SW 1271 (cell line): Measurements from ENCODE around the gene SULT1A3.
"Not testable (repeated sequence)": the region's sequence is repeated elsewhere in the genome, so short reads cannot be mapped to it uniquely, and the experiment has no call there.

Experiments used
- DNase-seq, 2 experiments: peaks; one replicate each; lab custom pipeline; 2025; lab: John Stamatoyannopoulos, UW

SULT1A3 gene

DNA sequence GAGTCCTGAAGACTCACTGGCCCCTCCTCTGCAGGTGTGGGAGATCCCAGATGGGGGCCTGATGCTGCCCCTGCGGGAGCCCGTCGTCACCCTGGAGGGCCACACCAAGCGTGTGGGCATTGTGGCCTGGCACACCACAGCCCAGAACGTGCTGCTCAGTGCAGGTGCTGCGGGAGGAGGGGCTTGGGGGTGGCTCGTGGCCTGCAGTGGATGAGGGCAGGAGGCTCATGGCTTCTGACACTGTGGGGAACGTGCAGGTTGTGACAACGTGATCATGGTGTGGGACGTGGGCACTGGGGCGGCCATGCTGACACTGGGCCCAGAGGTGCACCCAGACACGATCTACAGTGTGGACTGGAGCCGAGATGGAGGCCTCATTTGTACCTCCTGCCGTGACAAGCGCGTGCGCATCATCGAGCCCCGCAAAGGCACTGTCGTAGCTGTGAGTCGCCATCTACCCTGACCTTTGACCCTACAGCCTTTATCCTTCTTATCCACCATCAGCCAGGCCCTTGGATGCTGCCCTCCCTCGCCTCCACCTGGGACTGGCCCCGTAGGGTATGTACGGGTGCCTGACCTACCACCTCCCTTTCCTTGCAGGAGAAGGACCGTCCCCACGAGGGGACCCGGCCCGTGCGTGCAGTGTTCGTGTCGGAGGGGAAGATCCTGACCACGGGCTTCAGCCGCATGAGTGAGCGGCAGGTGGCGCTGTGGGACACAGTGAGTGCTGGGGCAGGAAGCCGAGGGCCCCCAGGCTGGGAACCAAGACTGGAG, 12.1 kb upstream of the SULT1A3 start:
- no peak for DNase-seq

DNA sequence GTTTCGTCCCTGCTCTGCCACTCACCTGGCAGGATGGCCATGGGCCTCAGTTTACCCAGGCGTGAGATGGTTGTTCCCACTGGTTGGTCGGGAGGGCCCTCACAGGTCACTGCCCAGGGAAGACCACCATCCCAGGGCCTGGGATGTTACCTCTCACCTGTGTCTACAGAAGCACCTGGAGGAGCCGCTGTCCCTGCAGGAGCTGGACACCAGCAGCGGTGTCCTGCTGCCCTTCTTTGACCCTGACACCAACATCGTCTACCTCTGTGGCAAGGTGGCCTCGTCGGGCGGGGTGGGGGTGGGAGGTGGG, 11.5 kb upstream of the SULT1A3 start:
- no peak for DNase-seq

DNA sequence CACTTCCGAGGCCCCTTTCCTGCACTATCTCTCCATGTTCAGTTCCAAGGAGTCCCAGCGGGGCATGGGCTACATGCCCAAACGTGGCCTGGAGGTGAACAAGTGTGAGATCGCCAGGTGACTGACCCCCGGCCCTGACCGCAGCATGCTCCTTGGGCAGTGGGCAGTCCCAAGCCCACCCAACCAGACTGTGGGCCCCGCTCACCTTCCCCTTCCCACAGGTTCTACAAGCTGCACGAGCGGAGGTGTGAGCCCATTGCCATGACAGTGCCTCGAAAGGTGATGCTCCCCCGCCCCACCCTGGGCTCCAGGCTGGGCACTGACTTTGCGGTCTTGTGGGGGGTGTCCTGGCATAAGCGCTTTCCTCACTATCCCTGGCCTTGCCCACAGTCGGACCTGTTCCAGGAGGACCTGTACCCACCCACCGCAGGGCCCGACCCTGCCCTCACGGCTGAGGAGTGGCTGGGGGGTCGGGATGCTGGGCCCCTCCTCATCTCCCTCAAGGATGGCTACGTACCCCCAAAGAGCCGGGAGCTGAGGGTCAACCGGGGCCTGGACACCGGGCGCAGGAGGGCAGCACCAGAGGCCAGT, 11.0 kb upstream of the SULT1A3 start:
- DNase-seq, result no peak

DNA sequence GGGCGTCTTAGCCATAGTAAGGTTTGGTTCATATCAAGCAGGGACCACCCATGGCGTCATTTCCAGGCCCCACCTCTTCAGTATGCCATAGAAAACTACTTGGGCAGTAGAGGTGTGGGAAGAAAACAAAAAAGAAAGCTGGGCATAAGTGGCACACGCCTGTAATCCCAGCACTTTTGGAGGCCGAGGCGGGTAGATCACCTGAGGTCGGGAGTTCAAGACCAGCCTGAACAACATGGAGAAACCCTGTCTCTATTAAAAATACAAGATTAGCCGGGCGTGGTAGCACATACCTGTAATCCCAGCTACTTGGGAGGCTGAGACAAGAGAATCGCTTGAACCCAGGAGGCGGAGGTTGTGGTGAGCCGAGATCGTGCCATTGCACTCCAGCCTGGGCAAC, 7.9 kb upstream of the SULT1A3 start:
- not testable (repeated sequence) for DNase-seq

DNA sequence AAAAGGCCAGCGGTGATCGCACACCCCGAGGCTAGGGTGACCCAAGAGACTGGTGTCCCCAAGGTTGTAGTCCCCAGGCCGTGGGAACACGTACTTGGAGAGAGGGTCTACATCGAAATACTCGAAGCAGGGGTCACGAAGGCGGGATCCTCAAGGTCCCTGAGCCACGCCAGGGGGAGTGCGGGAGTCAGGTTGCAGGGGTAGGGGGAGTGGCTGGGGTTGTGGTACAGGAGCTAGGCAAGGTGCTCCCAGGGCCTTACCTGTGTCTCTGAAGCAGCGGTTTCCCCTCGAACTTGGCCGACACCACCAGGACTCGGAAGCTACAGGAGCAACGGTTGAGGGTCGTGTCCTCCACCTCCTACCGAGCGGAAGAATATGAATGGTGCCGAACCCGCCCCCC, 6.0 kb upstream of the SULT1A3 start:
- not testable (repeated sequence) for DNase-seq

DNA sequence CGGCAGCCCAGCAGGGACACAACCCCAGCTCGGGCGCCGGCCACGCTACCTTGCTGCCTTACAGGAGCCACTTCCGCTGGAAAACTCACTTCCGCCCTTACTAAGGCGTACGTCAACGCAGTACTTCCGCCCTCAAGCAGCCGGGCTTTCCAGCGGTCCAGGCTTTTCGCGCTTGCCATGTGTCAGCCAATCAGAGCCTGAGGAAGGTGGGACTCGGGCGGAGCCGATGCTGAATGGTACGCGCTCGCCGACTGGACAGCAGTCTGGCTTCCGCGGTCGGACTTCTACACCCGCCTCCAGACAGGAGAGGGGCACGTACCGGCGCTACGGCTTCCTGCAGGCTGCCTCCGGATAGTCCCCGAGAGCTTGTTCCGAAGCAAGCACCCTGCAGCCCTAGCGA, 5.4 kb upstream of the SULT1A3 start, which contains the start of the genes BOLA2B and SLX1A:
Gene BOLA2B, minus strand, starts transcription at position 52 of the 400 bp plus-strand sequence. CDS start 71 bp downstream, outside the sequence.
Gene SLX1A, plus strand, starts transcription at position 261 of the 400 bp plus-strand sequence. CDS start 210 bp downstream, outside the sequence.
- DNase-seq, result not testable (repeated sequence)

DNA sequence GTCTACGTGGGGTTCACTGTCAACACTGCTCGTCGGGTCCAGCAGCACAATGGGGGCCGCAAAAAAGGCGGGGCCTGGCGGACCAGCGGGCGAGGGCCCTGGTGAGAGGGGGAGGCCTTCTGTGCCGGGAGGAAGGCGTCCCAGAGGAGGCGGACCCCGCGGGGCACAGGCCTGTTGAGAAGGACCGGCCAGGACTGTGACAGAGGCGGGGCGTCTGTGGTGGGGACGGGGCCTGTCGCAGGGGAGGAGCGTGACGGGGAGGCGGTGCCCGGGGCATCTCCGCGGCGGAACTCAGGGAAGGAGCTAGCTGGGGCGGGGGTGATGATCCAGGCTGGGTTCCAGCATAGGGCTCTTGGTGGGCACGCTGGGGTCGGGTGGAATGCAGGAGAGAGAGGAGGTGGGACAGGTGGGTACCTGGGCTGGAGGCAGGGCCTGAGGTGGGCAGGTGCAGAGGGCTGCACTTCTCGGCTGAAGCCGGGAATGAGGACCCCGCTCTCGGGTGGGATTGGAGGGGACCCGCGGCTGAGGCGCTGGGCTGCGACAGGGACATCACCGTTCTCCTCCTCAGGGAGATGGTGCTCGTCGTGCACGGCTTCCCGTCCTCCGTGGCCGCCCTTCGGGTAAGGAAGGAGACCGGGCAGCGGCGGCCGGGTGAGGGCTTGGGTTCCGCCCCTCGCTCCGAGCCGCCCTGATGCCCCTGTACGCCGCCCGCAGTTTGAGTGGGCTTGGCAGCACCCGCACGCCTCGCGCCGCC, 4.7 kb upstream of the SULT1A3 start:
- DNase-seq, result not testable (repeated sequence)

DNA sequence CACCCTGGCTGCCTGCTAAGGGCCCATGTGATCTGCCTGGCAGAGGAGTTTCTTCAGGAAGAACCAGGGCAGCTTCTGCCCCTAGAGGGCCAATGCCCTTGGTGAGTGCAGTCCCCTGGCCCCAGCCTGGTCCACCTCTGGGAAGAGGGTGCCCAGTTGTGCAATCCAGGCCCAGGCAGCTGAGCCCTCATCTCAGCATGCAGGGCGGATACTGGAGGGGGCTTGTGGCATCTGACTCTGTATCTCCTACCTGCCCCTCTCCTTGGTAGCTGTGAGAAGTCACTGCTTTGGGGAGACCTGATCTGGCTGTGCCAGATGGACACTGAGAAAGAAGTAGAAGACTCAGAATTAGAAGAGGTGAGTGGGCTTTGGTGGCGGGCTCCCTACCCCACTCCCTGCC, 2.1 kb upstream of the SULT1A3 start:
- DNase-seq, result not testable (repeated sequence)

DNA sequence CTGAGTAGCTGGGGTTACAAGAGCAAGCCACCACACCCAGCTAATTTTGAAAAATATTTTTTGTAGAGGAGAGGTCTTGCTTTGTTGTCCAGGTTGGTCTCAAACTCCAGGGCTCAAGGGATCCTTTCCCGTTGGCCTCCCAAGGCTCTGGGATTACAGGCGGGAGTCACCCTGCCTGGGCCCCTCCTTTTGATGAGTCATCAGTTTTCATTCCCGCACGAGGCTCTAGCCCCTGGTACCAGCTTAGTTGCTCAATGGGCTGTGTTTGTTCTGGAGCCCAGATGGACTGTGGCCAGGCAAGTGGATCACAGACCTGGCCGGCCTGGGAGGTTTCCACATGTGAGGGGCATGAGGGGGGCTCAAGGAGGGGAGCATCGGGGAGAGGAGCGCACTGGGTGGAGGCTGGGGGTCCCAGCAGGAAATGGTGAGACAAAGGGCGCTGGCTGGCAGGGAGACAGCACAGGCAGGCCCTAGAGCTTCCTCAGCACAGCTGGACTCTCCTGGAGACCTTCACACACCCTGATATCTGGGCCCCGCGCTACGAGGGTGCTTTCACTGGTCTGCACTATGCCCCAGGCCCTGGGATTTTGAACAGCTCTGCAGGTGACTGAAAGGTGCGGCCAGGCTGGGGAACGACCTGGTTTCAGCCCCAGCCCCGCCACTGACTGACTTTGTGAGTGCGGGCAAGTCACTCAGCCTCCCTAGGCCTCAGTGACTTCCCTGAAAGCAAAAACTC, 721 bp downstream of the SULT1A3 start:
- not testable (repeated sequence) for DNase-seq

DNA sequence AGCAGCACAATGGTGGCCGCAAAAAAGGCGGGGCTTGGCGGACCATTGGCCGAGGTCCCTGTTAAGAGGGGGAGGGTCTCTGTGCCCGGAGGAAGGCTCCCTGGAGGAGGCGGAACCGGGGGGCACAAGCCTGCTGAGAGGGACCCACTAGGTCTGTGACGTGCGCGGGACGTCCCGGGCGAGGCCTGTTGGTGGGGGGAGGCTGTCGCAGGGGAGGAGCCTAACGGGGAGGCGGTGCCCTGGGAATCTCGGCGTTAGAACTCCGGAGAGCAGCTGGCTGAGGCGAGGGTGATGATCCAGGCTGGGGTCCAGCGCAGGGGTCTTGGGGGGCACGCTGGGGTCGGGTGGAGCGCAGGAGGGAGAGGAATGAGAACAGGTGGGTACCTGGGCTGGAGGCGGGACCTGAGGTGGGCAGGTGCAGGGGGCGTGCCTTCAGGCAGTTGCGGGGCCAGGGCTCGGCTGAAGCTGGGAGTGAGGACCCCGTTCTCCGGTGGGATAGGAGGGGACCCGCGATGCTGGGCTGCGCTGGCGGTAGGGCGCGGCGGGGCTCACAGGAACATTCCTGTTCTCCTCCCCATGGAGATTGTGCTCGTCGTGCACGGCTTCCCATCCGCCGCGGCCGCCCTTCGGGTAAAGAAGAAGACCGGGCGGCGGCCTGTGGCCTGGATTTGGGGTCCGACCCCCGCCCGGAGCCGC, 6.6 kb downstream of the SULT1A3 start:
- not testable (repeated sequence) for DNase-seq

DNA sequence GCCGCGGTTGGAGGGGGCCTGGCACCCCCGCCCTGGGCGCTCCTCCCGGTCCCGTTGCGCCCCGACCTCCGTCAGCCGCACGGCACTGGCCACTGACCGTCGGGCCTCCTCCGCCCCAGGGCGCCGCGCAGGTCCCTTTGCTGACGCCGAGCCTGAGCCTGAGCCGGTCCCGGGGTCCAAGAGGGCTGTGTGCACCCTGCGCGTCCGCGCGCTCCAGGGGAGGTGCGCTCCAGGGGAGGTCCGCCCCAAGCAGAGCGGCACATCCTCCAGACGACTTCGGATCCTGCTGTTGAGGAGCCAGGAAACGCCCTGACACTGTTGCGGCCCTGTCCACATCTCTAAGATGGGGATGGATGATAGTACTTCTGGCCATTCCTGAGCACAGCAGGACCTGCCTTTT, 7.2 kb downstream of the SULT1A3 start:
- DNase-seq, result not testable (repeated sequence)

DNA sequence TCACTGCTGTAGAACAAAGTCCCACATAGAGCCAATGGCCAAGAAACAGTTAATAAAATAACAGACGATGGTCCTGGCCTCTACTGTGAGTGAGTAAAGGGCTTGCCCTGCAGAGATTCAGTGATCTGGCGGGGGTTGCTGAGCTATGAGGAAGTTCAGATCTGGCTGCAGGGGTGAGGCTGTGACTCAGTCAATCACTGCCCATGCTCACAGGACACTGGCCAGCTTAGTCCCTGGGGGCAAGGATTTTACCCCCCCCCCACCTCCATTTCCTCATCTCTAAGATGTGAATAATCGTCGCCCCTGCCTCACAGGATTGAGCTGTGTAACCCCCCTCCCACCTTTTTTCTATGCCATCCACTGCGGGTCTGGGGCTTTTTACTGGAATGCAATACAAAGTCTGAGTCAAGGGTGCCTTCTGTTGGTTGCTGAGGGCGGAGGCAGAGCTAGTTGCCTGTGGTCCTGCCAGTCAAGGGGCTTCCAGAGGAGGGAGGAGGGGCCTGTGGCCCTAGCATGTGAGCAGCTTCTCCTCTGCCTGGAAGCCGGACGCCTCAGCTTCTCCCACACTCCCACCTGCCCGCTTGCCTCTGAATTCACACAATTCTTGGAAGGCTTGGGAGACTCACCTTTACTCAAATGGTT, 8.1 kb downstream of the SULT1A3 start:
- DNase-seq, result not testable (repeated sequence)

DNA sequence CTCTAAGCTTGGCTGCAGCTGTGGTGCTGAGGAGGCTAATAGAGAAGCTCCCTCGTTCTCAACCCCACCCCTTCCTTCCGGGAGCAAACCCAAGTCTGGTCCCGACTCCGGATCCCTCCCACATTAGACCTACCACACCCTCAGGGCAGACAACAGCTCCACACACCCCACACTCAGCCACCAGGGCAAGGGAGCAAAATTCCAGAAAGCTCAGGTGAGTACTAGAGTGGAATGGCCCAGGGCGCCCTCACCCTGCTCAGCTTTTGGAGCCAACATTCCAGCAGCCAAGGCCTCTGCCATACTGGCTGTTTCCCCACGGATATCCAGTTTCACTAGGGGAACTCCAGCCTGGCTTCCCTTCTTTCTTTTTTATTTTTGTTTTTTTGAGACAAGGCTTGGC, 10.0 kb downstream of the SULT1A3 start:
- not testable (repeated sequence) for DNase-seq

DNA sequence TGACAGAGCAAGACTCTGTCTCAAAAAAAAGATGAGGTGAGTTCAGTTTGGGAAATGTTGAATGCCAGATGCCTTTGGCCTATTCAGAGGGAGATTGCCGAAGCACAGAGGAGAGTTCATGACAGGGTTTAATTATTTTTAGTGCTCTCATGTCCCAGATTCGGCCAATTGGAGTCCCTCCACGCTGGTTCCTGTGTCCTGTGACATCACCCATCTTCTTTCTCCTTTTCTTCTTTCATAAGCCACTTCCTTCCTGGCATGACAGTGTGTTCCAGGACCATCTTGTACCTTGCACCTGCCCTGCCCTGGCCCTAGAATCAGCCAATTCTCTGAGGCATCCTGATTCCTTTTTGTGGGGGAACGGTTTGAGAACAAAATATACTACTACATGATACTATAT, 12.4 kb downstream of the SULT1A3 start:
- not testable (repeated sequence) for DNase-seq

DNA sequence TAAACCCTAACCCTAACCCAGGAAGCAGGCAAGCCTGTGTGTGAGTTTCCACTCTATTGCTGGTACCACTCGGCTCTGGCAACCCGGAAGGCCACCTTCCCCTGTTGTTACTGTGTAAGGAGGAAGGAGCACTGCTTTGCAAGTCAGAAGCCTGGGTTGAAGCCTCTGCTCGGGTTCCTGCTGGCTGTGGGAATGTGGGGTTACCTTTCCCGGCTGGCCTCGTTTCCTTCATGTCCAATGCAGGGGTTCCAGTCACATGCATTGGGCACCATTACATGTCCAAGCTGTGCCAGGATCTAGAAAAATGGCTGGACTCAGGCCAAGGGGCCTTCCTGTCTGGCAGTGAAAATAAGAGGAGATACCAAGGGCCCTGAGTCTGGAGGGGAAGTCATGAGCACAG, 18.0 kb downstream of the SULT1A3 start:
- not testable (repeated sequence) for DNase-seq

DNA sequence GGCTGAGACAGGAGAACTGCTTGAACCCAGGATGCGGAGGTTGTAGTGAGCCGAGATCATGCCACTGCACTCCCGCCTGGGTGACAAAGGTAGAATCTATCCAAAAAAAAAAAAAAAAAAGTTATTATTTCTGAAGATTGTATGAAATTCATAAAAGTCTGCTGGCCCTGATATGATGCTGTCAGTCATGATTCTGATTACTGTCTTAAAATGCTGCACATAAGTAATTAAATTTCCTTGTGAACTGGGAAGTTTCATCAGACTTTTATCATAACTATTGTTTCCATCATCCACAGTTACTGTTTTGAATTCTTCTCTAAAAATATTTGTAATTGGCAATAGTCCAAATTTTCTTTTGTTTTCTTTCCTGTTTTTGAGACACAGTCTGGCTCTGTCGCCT, 49.3 kb downstream of the SULT1A3 start, which contains the start of gene NPIPB13:
Gene NPIPB13, minus strand, starts transcription at position 101 of the 400 bp plus-strand sequence. CDS start 2,906 bp downstream, outside the sequence.
- DNase-seq, result not testable (repeated sequence)
